ENCODE data around the gene CHRM4.

Gene CHRM4

DNA sequence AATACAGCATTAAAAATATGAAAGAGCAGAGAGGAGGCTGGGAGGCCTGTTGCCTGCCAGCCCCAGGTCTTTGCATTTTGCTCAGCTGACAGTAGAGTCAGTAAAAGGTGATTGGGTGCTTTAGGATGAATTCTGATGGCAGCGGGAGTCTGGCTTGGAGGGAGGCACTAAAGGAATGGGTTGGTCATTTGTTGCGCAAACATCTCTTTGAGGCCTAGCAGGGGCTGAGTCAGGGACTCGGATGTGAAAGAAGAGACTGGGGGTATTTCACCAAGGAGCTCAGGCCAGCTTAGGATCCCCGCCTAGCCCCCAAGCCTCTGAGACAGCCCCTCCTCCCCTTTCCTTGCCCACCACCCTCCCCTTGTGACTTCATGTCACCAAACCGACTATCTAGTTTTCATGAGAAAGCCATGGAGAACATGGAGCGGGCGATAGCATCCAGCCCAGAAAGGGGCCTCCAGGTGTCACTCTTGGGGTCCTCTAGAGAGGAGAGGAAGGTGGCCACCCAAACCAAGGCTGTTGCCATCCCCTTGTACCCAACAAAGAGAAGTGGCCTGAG is 34.6 kb downstream of the CHRM4 start:
- Histone ChIP-seq H3K4me3 (no peak overlapping the region), H3K27ac (peak overlapping the region in 12 of 21 experiments; percentile 12 to 78 (median 48))

DNA sequence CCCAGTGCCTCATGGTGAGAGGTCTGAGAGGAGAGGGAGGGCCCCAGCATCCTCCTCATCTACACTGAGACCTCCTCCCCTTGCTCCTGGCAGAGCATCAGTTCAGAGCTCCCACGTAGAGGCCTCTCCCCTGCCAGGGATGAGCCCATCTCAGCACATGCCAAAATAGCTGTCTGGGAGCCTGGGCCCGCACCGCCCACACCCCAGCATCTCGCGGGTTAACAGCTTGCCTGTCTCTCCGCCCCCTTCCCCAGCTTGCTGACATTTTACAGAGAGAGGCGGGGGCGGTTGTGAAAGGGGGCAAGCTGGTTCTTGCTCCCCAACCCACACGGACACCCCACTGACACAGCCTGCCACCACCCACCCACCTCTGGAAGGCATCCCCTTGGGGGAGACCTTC is 37.9 kb downstream of the CHRM4 start:
- peak overlapping the region in 14 of 21 experiments; percentile 0 to 90 (median 59) for H3K27ac ChIP-seq
- H3K4me3 ChIP-seq = no peak overlapping the region

DNA sequence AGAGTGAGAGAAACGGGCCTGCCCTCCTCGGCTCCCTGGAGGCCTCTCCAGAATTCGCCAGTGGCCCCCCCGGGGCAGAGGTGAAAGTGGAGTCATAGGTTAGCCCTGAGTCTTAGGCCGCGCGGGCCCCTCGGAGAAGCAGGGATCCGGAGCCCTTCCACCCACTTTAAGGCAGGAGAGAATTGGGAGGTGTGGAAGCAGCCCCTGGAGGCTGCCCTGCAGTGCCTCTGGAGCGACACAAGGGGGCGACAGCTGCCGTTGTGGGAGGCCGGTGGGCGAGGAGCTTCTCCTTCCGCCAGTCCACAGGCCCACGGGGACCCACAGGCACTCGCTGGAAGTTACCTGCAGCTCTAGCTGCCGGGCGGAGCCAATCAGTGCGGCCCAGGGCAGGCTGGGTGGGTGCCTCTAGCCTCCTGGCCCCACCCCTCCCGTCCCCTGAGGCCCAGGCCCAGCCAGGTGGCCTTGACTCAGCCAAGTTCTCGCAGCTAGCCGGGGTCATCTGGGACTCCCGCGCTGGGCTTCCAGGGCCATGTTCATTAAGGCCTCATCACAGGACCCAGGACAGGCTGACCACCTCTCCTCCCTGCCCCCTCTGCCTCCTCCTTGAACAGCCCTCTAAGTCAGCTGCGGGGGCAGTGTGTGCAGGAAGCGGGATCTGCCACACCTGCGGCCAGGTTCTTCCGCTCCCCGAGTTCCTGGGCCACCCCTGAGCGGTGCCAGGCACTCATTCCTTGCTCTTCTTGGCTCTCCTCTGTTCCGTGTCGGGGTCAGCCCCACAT is 39.3 kb downstream of the CHRM4 start:
- H3K27ac ChIP-seq = peak overlapping the region in 18 of 21 experiments; percentile 2 to 90 (median 69)

DNA sequence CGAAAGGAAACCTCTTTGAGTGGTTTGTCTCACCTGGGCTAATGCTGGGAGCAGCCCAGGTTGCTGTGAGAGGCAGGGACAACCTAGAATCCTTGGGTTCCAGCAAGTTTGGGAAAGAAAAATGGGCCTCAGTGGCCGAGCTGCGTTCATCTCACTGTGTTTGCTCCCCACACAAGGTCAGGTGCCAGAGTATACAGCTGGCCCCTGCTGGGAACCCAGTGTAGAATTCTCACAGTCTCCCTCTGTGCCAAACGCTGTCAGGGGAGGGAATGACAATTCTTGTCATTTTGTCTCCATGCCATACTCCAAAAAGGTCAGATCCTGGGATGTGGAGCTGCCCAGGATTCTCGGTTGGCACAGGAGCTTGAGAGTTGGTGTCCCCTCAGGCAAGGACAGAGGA is 40.0 kb downstream of the CHRM4 start:
- Histone ChIP-seq H3K4me3 (peak overlapping the region in 1 of 7 experiments; percentile 18), H3K27ac (peak overlapping the region in 16 of 21 experiments; percentile 2 to 90 (median 72))

More for the DNA sequence above, 39.3 kb downstream of the CHRM4 start:
- peak overlapping the region in 3 of 7 experiments; percentile 9 to 18 (median 17) for H3K4me3 ChIP-seq

DNA sequence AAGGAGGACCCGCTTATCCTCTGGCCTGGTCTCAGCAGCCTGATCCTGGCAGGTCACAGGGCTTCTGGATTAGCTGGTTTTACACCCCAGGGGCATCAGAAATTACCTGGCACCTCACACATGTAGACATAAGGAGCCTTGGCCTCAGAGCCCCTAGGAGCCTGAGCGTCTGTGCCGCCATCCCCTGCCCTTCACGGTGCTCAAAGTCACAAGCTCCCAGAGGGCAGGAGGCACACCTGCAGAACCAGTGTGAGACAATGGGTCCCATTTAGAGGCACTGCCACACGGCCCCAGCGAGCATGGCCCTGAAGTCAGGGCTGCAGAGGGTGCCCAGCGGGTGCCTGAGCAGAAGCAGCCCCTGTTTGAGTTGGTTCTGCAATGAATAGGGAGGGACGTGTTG is 40.4 kb downstream of the CHRM4 start:
- H3K27ac ChIP-seq = peak overlapping the region in 13 of 21 experiments; percentile 2 to 90 (median 72)
- no peak overlapping the region for H3K4me3 ChIP-seq

DNA sequence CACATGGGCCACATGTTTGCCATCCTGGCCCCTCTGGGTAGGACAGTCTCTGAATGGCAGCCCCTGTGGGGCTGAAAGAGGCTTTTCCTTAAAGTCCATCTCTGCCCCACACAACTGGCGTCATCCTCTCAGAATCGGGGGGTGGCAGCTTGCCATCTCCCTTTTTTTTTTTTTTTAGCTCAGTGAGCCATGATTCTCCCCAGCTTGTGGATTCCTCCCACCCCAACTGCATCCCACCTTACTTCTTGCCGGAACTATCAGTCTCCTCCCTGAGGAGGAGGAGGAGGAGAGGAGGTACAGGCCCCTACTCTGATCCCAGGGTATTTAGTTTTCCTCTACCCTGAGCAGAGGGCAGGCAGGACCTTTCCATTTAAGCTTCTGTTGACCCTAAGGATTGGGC is 40.9 kb downstream of the CHRM4 start:
- Histone ChIP-seq H3K4me3 (no peak overlapping the region), H3K27ac (peak overlapping the region in 12 of 21 experiments; percentile 9 to 90 (median 72))

DNA sequence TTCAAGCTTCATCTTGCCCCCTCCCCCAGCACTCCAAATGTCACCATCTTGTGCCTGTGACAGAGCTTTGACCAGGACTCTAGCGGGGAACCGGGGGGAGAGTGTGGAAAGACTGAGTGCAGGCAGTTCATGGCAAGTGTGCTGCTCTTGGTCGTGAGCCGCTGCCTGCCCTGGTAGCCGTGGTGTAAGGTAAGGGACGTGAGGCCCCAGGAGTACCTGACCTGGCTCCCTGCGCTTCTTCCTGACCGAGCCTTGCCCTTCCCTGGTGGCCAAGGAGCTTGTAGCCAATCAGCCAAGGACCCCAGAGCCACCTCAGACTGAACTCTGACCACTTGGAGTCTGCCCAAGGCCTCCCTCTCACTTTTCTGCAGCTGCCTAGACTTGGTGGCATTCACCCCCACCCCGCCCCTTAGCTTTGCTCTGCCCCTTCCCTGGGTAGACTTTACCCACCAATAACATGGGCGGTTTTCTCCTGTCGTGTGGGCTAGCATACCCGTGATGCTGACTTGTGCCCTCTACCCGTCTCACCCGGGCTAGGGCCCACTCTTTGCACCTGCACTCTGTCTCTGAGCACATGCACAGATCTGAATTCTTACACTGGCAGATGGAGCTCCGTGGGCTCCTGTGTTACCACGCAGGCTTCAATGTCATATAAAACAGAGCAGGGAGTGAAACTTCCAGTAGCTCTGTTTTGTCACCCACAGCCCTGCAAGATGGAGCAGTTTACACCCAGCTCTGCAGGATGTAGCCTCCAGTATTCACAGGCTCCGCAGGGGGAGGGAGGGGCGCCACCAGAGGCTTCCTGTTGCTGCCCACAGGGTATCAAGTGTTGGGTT is 42.8 kb downstream of the CHRM4 start:
- Histone ChIP-seq H3K4me3 (peak overlapping the region; percentile 58 to 92 (median 82)), H3K27ac (peak overlapping the region in 17 of 21 experiments; percentile 22 to 91 (median 84))

DNA sequence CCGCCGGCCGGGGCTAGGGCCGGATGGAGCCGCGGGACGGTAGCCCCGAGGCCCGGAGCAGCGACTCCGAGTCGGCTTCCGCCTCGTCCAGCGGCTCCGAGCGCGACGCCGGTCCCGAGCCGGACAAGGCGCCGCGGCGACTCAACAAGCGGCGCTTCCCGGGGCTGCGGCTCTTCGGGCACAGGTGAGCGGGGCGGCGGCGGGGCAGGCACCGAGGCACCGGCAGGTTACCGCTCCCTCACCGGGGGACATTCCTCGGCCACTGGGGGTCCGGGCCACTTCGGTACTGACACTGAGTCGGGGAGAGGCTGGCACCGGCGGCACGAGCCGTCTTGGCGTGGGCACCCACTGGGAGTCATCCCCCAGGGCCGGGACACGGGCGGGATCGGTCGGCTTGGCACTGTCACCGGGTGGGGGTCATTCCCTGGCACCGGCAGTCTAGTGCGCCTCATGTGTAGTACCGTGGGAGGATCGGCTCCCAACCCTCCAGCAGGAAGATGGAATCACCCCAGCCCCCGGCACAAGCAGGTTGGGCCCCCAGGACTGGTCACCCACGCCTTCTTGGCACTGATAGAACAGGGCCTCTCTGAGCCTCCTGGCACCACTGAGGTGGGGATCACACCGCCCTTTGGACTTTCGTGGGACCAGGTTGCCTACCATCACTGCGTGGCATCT is 43.8 kb downstream of the CHRM4 start:
- Histone ChIP-seq H3K27ac (peak overlapping the region; percentile 59 to 91 (median 84)), H3K4me3 (peak overlapping the region; percentile 58 to 92 (median 82))

DNA sequence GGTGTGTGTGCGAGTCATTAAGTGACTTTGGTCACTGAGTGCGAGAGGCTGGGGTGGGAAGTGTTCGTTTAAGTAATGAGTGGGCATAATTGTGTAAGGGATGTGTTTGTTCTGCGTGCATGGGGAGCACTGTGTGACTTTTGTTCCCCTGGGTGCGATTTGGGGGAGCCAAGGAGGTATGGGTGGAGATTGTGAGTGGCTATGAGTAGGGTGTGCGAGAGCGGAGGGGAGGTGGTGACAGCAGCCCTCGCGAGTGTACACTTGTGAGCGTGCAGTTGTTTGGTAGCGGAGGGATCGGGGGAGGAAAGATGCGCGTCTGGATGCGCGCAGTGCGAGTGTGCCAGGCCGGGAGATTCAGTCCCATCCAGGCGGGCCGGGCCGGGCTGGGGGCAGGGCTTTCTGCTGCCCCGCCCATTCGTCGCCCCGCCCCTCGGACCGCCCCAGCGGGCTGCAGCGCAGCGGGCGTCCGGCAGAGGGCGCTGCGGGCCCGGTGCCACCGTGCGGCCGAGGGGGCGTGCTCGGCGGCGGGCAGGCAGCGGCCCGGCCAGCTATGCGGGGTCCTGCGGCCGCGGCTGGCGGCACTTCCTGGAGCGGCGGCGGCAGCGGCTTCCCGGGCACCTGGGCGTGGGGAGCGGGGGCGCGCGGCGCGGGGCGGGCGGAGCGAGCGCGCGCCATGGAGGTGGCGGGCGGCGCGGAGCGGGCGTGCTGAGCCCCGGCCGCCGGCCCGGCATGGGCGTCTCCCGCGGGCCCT is 44.5 kb downstream of the CHRM4 start, which contains the start of gene DGKZ:
Gene DGKZ (plus strand): TSS at position 578 of the 751 bp plus-strand sequence. CDS start 197 bp downstream, outside the sequence.
- H3K4me3 ChIP-seq = peak within 1 kb of the TSS; percentile 58 to 92 (median 82)
- H3K27ac ChIP-seq = peak within 1 kb of the TSS; percentile 59 to 93 (median 84)

DNA sequence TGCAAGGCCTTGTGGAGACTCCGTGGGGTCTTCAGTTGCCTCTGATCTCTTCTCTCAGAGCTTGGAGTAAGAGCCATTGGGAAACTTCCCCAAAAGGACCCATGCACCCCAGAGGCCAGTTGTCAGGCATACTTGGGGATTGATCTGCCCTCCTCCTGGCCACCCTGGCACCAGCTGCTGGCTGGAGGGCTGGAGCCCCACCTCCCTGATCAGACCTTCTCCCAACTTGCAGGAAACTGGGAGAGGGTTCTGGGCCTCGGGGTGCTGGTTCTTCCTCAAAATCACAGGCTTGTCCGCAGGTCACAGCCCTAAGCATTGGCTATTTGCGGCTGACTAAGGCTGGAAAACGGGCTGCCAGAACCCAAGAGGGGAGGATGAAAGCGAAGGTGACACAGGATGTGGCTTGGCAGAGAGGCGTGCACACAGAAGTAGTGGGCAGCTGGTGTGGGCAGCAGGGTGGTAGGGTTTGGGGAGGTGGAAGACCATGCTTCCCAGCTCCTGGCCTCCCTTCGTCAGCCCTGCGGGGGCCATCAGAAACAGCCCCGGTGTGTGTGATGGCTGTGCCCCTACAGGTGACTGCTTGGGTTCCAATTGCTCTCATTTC is 45.6 kb downstream of the CHRM4 start:
- Histone ChIP-seq H3K27ac (peak overlapping the region in 20 of 21 experiments; percentile 41 to 93 (median 78)), H3K4me3 (peak overlapping the region; percentile 34 to 92 (median 39))

DNA sequence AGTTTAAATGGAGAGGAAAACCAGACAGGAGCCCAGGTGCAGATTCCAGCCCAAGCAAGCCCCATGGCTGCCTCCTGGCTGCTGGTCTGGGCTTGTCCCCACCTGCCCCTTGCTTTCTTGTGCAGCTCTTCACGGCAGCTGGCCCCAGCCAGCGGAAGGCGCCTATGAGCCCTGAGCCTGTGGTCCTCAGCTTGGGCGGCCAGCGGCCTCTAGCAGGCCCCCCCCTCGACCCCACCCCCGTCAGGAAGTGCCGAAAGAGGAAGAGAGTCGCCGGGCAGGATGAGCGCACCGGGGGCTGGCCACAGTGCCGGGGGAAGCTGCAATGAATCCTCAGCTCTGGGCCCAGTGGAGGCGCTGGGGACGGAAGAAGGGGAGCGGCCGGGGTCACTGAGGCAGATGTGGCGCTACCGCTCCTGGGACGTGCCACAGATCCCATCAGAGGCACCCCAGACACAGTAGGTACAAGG is 46.4 kb downstream of the CHRM4 start:
- peak overlapping the region in 20 of 21 experiments; percentile 41 to 93 (median 78) for H3K27ac ChIP-seq
- peak overlapping the region; percentile 34 to 92 (median 39) for H3K4me3 ChIP-seq

DNA sequence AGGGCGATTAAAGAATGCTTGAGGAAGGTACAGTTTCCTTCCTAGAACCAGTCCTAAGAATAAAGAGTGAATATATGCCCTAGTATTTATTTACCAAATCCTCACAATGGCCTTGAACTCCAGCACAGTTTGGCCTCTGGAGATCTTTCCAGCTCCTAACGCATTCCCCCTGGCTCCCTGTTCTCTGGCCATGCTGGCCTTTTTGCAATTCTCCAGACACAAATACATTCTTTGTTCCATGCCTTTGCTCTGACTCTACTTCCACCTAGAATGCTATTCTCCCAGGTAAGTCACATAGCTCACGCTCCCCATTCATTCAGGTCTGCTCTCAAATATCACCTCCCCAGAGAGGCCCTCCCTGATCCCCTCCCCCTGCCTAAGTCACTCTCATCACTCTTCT is 48.1 kb downstream of the CHRM4 start:
- Histone ChIP-seq H3K27ac (peak overlapping the region in 4 of 21 experiments; percentile 10 to 81 (median 68)), H3K4me3 (no peak overlapping the region)

DNA sequence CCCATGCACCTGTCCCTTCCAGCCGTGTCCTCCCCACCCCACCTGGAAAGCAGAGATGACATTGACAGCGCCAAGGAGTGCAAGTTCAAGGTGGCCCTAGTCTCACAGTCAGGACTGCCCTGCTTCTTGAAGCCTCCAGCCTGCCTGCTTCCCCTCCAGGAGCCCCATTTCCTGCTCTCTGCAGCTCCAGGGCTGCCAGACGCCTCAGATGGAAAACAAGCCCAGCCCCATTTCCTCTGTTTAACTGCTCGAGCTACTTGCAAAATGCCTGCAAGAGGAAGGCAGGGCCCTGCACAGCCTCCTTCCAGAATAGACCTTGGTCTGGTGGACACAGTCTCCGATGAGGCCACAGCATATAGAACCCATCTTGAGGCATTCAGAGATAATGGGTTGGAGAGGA is 49.3 kb downstream of the CHRM4 start:
- Histone ChIP-seq H3K4me3 (no peak overlapping the region), H3K27ac (peak overlapping the region in 12 of 21 experiments; percentile 9 to 73 (median 53))

DNA sequence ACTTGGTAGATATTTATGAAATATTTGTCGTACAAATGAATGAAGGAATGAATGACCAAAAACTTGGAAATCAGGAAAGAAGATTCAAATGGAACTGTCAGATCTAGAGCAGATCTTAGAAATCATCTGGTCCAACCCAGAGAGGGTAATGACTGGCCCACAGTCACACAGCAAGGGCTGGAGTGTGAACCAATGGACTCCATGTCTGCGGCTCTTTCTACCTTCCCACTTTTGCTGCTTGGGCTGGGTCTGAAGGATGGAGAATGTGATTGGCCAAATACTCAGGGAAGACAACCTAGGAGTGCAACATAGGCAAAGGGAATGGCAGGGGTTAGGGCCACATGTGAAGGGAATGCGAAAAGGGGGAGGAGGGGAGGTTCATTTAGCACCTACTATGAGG is 50.1 kb downstream of the CHRM4 start:
- Histone ChIP-seq H3K27ac (peak overlapping the region in 5 of 21 experiments; percentile 61 to 73 (median 63)), H3K4me3 (no peak overlapping the region)

DNA sequence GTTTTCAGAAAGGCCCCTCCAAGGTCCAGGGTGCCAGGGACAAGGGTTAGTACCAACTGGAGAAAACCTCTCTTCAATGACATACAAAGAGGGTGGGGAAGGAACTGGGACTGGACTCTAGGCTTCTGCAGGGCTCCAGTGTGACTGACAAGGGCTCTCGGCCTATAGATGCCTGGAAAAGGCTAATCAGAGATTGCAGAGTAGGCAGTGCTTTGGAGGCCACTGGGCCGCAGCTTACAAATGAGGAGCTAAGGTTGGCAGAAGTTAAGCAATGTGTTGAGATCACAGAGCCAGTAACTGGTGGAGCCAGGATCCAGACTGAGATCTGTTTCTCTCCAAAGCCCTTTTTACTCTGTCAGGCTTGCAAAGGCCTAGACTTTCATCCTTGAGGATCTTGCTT is 51.8 kb downstream of the CHRM4 start:
- Histone ChIP-seq H3K27ac (peak overlapping the region in 6 of 21 experiments; percentile 11 to 75 (median 46)), H3K4me3 (no peak overlapping the region)

DNA sequence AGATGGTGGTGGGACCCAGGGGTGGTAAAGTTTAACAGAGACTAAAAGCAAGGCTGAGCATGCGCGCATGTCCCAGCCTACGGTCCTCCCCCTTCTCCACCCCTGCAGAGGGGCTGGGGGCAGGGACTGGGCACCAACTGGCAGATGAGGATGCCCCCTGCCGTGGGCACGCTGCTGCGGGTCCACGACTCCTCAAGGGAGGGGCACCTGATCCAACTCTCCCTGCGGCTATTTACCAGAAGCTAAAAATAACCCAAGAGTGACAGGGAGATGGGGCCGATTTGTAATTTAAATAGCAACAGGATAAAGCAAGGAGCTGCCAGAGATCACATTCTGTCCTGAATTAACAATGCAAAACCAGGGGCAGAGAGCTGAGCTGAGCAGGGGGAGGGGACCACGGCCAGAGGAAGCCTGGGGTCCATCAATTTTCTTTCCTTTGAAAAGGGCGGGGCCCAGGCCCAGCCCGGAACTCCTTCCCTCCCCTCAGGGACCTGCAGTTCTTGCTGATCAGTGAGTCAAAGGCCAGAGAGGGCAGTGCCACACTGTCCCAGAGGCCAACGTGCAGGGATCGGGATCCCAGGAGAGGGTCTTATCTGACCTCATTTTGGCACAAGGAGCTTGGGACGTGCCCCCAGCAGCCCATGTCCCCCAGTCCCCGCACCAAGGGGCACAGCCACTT is 52.4 kb downstream of the CHRM4 start:
- H3K4me3 ChIP-seq = peak overlapping the region in 2 of 7 experiments; percentile 7 to 30
- H3K27ac ChIP-seq = peak overlapping the region in 15 of 21 experiments; percentile 2 to 75 (median 33)

DNA sequence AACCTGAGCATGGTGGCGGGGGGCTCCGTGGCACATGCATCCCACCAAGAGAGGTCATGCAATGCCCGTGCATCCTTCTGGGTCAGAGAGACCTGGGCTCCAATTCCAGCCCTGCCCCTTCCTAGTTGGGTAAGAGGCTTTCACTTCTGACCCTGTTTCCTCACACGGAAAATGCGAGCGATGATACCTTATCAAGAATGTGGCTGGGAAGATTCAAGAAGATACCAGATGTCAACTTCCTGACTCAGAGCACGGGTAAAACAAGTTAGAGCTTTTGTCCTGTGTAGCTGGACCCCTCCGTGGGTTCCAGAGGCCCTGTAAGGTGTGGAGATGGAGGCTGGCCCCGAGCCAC is 53.0 kb downstream of the CHRM4 start:
- H3K27ac ChIP-seq = peak overlapping the region in 14 of 21 experiments; percentile 2 to 75 (median 37)
- peak overlapping the region in 2 of 7 experiments; percentile 7 to 30 for H3K4me3 ChIP-seq
